Hepatocyte (in vitro differentiated cells): ENCODE data around the gene ID3.

Experiments used
- CTCF ChIP-seq: fragments of 200-600 bp; sonication (generic); IDR thresholded peaks from 2 replicates; pipeline ENCODE4 v1.5.1; 2016; ENCODE audit warnings: antibody characterized with exemption, mild to moderate bottlenecking; ENCODE audit not compliant: poor library complexity
- EZH2phosphoT487 ChIP-seq: fragments of 200-600 bp; sonication (generic); IDR thresholded peaks from one replicate; pipeline ENCODE4 v1.6.1; 2018; ENCODE audit warnings: antibody characterized with exemption, mild to moderate bottlenecking, low read depth, moderate library complexity; ENCODE audit not compliant: unreplicated experiment, severe bottlenecking

- TF ChIP-seq CTCF (no peak), EZH2phosphoT487 (no peak)
These were observed 41.7 kb downstream of the ID3 start for GRCh38 chr1:23517581-23517980.
